GM12878 (cell line): ENCODE data around the gene PLAC1. TPM values are rescaled to one million over a fixed set of nuclear protein-coding genes. Genes with fewer than 3 reads are reported as not detected.

ENCODE experiments used
- ATAC-seq: fragments of 200-7000 bp; cut with Tn5 transposase; 3 replicates; pipeline ENCODE4 v1.9.1; 2020; ENCODE audit warnings: mild to moderate bottlenecking, moderate library complexity
- BruUV-seq: library from RNA; stranded (reverse); fragments of 400-500 nt; replicated peaks from 2 replicates; lab custom pipeline; 2021; lab: Mats Ljungman, UMichigan
- CTCF ChIA-PET: fragments of 300-600 bp; sonication (Branson Sonifier 250); formaldehyde crosslinking; extraction: SDS; loops from one replicate; lab custom pipeline; 2021; ENCODE audit warnings: inconsistent platforms; lab: Yijun Ruan, JAX
- POLR2A ChIA-PET: fragments of 350-600 bp; formaldehyde crosslinking; extraction: SDS; loops from one replicate; lab custom pipeline; 2021; ENCODE audit warnings: inconsistent platforms; lab: Charles Lee
- RAD21 ChIA-PET: fragments of 300-600 bp; sonication (Branson Sonifier 250); formaldehyde crosslinking; loops from one replicate; lab custom pipeline; 2023; ENCODE audit warnings: antibody characterized with exemption; ENCODE audit not compliant: unreplicated experiment; lab: Charles Lee
- SMC1A ChIA-PET: fragments of 300-600 bp; sonication (Branson Sonifier 250); formaldehyde crosslinking; loops from one replicate; lab custom pipeline; 2023; ENCODE audit not compliant: unreplicated experiment, uncharacterized antibody; lab: Charles Lee
- DNase-seq: peaks from one replicate; pipeline ENCODE4 v3.0.0-alpha.2; 2011; ENCODE audit warnings: low read depth, low spot score
- FAIRE-seq: peaks from 3 replicates; lab custom pipeline; 2011; peaks lifted over from hg19 to GRCh38; lab: Jason Lieb, UNC
- H2AFZ ChIP-seq: 2 replicates; pipeline ENCODE4 v1.6.0; 2011; ENCODE audit warnings: low read depth, low read length, control low read depth; ENCODE audit not compliant: control insufficient read depth
- H3K27ac ChIP-seq: 2 replicates; pipeline ENCODE4 v1.5.1; 2011; ENCODE audit warnings: control low read depth; ENCODE audit not compliant: control insufficient read depth, insufficient read depth
- H3K27me3 ChIP-seq, 2 experiments: replicated peaks in 1 of 2; 2 replicates each; pipeline versions ENCODE4 v1.6.0 to v1.6.1; 2011; ENCODE audit warnings: low read length in 1 of 2; ENCODE audit not compliant: control insufficient read depth in 2 of 2, insufficient read depth in 2 of 2
- H3K36me3 ChIP-seq, 2 experiments: 2 replicates each; pipeline ENCODE4 v1.5.1; 2011; ENCODE audit warnings: low read length in 1 of 2; ENCODE audit not compliant: control insufficient read depth in 2 of 2, insufficient read depth in 2 of 2
- H3K4me1 ChIP-seq: 2 replicates; pipeline ENCODE4 v1.6.1; 2011; ENCODE audit warnings: mild to moderate bottlenecking, low read length, moderate library complexity, mixed read lengths; ENCODE audit not compliant: control insufficient read depth, insufficient read depth
- H3K4me2 ChIP-seq: 2 replicates; pipeline ENCODE4 v1.6.0; 2011; ENCODE audit warnings: control low read depth; ENCODE audit not compliant: control insufficient read depth, insufficient read depth
- H3K4me3 ChIP-seq: fragments of 200-600 bp; sonication (generic); 2 replicates; pipeline ENCODE4 v1.5.1; 2016
- H3K79me2 ChIP-seq: 2 replicates; pipeline ENCODE4 v1.6.0; 2011; ENCODE audit warnings: low read length; ENCODE audit not compliant: control insufficient read depth, insufficient read depth
- H3K9ac ChIP-seq: 2 replicates; pipeline ENCODE4 v1.8.0; 2011; ENCODE audit warnings: low read length, control low read depth, mixed read lengths; ENCODE audit not compliant: control insufficient read depth, insufficient read depth
- H3K9me3 ChIP-seq: replicated peaks from 3 replicates; pipeline ENCODE4 v1.5.1; 2011; ENCODE audit warnings: mild to moderate bottlenecking, low read length; ENCODE audit not compliant: control insufficient read depth, insufficient read depth
- H4K20me1 ChIP-seq: 2 replicates; pipeline ENCODE4 v1.6.0; 2011; ENCODE audit not compliant: control insufficient read depth, insufficient read depth
- BMI1 ChIP-seq: fragments of 450-650 bp; IDR thresholded peaks from 2 replicates; pipeline ENCODE4 v1.6.1; 2016; ENCODE audit warnings: mild to moderate bottlenecking, moderate library complexity, borderline replicate concordance
- ELK1 ChIP-seq: IDR thresholded peaks from 2 replicates; pipeline ENCODE4 v1.6.1; 2012; ENCODE audit warnings: low read depth, low read length, improper control_type of control experiment
- ESRRA ChIP-seq: IDR thresholded peaks from 2 replicates; pipeline ENCODE4 v1.6.1; 2012; ENCODE audit warnings: mild to moderate bottlenecking, low read length, improper control_type of control experiment
- GATAD2B ChIP-seq: fragments of 450-650 bp; conservative IDR thresholded peaks from 2 replicates; pipeline ENCODE4 v1.6.1; 2017; ENCODE audit warnings: low read depth, mild to moderate bottlenecking, moderate library complexity
- KAT2A ChIP-seq: conservative IDR thresholded peaks from 2 replicates; pipeline ENCODE4 v1.6.1; 2011; ENCODE audit warnings: low read depth, low read length; ENCODE audit not compliant: control insufficient read depth
- MEF2B ChIP-seq: fragments of 450-650 bp; IDR thresholded peaks from 2 replicates; pipeline ENCODE4 v1.6.1; 2018; ENCODE audit warnings: mild to moderate bottlenecking, moderate library complexity; ENCODE audit not compliant: partially characterized antibody, poor library complexity, severe bottlenecking
- MTA3 ChIP-seq: IDR thresholded peaks from 2 replicates; pipeline ENCODE4 v1.6.1; 2012; ENCODE audit warnings: low read length, inconsistent platforms, borderline replicate concordance
- NR2C1 ChIP-seq: fragments of 450-650 bp; IDR thresholded peaks from 2 replicates; pipeline ENCODE4 v1.6.1; 2017; ENCODE audit warnings: antibody characterized with exemption, mild to moderate bottlenecking, moderate library complexity
- PML ChIP-seq: IDR thresholded peaks from 2 replicates; pipeline ENCODE4 v1.6.1; 2012; ENCODE audit warnings: low read length, inconsistent platforms
- RCOR1 ChIP-seq: conservative IDR thresholded peaks from 2 replicates; pipeline ENCODE4 v1.6.1; 2012; ENCODE audit warnings: low read depth, low read length, improper control_type of control experiment
- SMC3 ChIP-seq: IDR thresholded peaks from 2 replicates; pipeline ENCODE4 v1.6.1; 2011; ENCODE audit warnings: low read length, improper control_type of control experiment, borderline replicate concordance
- TAF1 ChIP-seq: IDR thresholded peaks from 2 replicates; pipeline ENCODE4 v1.6.1; 2011; ENCODE audit warnings: mild to moderate bottlenecking, low read depth, low read length, borderline replicate concordance
- ZBTB4 ChIP-seq: fragments of 450-650 bp; formaldehyde crosslinking; IDR thresholded peaks from 2 replicates; pipeline ENCODE4 v1.4.0; 2022; ENCODE audit warnings: mild to moderate bottlenecking, moderate library complexity
- ZNF24 ChIP-seq: fragments of 450-650 bp; IDR thresholded peaks from 2 replicates; pipeline ENCODE4 v1.6.1; 2017; ENCODE audit warnings: antibody characterized with exemption, mild to moderate bottlenecking
- ZNF622 ChIP-seq: fragments of 450-650 bp; IDR thresholded peaks from 2 replicates; pipeline ENCODE4 v1.6.1; 2017; ENCODE audit warnings: mild to moderate bottlenecking, inconsistent platforms
- WGBS: methylation state at CpG from one replicate; pipeline ENCODE4 v1.1.6; 2016; ENCODE audit warnings: low lambda C conversion rate; ENCODE audit not compliant: insufficient replicate concordance, insufficient coverage; ENCODE audit errors: missing lambda C conversion rate; 5-methylcytosine and 5-hydroxymethylcytosine counted together
- in situ Hi-C: fragments of 300-500 bp; cut with MboI; formaldehyde crosslinking; loops from 9 replicates; pipeline ENCODE4 v1.14.3; 2018; ENCODE audit warnings: mixed read lengths
- intact Hi-C: fragments of 100-400 bp; cut with micrococcal nuclease; formaldehyde crosslinking; loops from one replicate; pipeline ENCODE4 v1.14.2; 2022; ENCODE audit not compliant: unreplicated experiment
- polyA plus RNA-seq, 11 experiments: library from polyadenylated mRNA; depleted of rRNA in 4 of 11; unstranded in 6 of 11; stranded (reverse) in 5 of 11; fragments of >200 nt; fragmentation: Nextera tagmentation in 4 of 11; fragmentation: Illumina TruSeq in 1 of 11; extraction: Ambion mirVana in 4 of 11; extraction: Trizol in 1 of 11; gene quantifications; 1 replicate in 1 of 11; 2 replicates in 10 of 11; pipeline versions ENCODE4 v1.2.1 to v1.2.3, GENCODE V29; 2011 to 2016; ENCODE audit warnings: inconsistent platforms in 2 of 11, missing spikeins in 2 of 11, low read depth in 1 of 11
- total RNA-seq, 4 experiments: library from RNA; depleted of rRNA in 3 of 4; stranded (reverse); fragments of >200 nt in 3 of 4; fragmentation: Illumina TruSeq in 1 of 4; extraction: Trizol in 1 of 4; gene quantifications; 2 replicates each; pipeline versions ENCODE4 v1.2.1 to v1.2.3, GENCODE V29; 2013 to 2021

The PLAC1 gene
- total and polyA plus RNA-seq, 10 of the 15 experiments (the other 5 are each of a cell fraction or from before 2014, with no cell fraction given): 0.05 to 0.42 (median 0.17) TPM; not detected in 5

- no peak overlapping the region for H3K4me3 ChIP-seq
- RAD21 ChIA-PET: no interaction called here
- POLR2A ChIA-PET: no interaction called here
- H3K4me2 ChIP-seq: no peak overlapping the region
- no peak for DNase-seq
- ATAC-seq: no peak
- no peaks in the 10 kb centered on the region for H3K79me2 ChIP-seq
- H3K9me3 ChIP-seq: no peaks in the 10 kb centered on the region
- TF ChIP-seq ELK1 (no peak), MEF2B (no peak), ZBTB4 (no peak), TAF1 (no peak), RCOR1 (no peak), NR2C1 (no peak), MTA3 (no peak), KAT2A (no peak), GATAD2B (no peak), ZNF622 (no peak), ZNF24 (no peak), ESRRA (no peak), PML (no peak), BMI1 (no peak), SMC3 (no peak)
- intact Hi-C loops (no loop called here), in situ Hi-C loops (no loop called here)
- CTCF ChIA-PET: no interaction called here
- no peaks in the 10 kb centered on the region for H3K4me1 ChIP-seq
- no peak overlapping the region for H3K9ac ChIP-seq
- no peaks in the 10 kb centered on the region for H4K20me1 ChIP-seq
- WGBS: 21% methylated on average over 4 of the region's 4 CpGs
- no peak for FAIRE-seq
- H3K27ac ChIP-seq: no peak overlapping the region
- SMC1A ChIA-PET: no interaction called here
- no peaks in the 10 kb centered on the region for H3K27me3 ChIP-seq
- H2AFZ ChIP-seq: no peak overlapping the region
- BruUV-seq: no TSS peak
- no peaks in the 10 kb centered on the region for H3K36me3 ChIP-seq
Measured at GRCh38 chrX:134672101-134672500, 13.8 kb upstream of the PLAC1 start.
